ENCODE data around the gene MDC1. TPM values are rescaled to one million over a fixed set of nuclear protein-coding genes. Genes with fewer than 3 reads are reported as not detected.

The MDC1 gene
- total RNA-seq, 1 donor from 2014 or later = 25.2 TPM

- peak; percentile 61 for DNase-seq (ENCODE audit: low read depth)
- Mint-ChIP-seq H3K4me1 (ENCODE audit: low read depth, unreplicated experiment) (peaks cover 32% of the 10 kb centered on the region), H3K4me3 (ENCODE audit: unreplicated experiment) (peak within 1 kb of the TSS; percentile 89), H3K36me3 (ENCODE audit: low read depth, unreplicated experiment) (peaks cover 7% of the 10 kb centered on the region), H3K27me3 (ENCODE audit: low read depth, unreplicated experiment) (no peaks in the 10 kb centered on the region), H3K9me3 (ENCODE audit: unreplicated experiment) (peaks cover 2% of the 10 kb centered on the region), H3K27ac (ENCODE audit: unreplicated experiment) (peak within 1 kb of the TSS; percentile 92)
- Histone ChIP-seq H3K9me3 (ENCODE audit: insufficient read depth, low read depth, low read length) (no peaks in the 10 kb centered on the region), H2AFZ (ENCODE audit: low read depth, low read length) (peak within 1 kb of the TSS; percentile 92), H4K20me1 (ENCODE audit: insufficient read depth, low read length) (peaks cover 8% of the 10 kb centered on the region), H3K9ac (ENCODE audit: low read length) (peak within 1 kb of the TSS; percentile 83), H3K27me3 (ENCODE audit: insufficient read depth, low read length) (no peaks in the 10 kb centered on the region), H3K36me3 (ENCODE audit: insufficient read depth, low read length) (no peaks in the 10 kb centered on the region), H3K4me2 (ENCODE audit: low read length) (peak within 1 kb of the TSS; percentile 100), H3K79me2 (ENCODE audit: insufficient read depth, low read length) (peaks cover 44% of the 10 kb centered on the region), H3K4me3 (ENCODE audit: insufficient read depth, low read depth, low read length) (peak within 1 kb of the TSS; percentile 77), H3K4me1 (ENCODE audit: insufficient read depth, low read length) (peaks cover 34% of the 10 kb centered on the region), H3K27ac (ENCODE audit: low read depth, low read length) (peak within 1 kb of the TSS; percentile 86)
- no peak for FAIRE-seq
- TF ChIP-seq EZH2 (IDR thresholded peaks at IDR 0.05; ENCODE audit: insufficient read depth, low read length) (no peak), CTCF (IDR thresholded peaks at IDR 0.05; ENCODE audit: insufficient read depth, low read depth, low read length) (no peak)
These were observed 26.5 kb downstream of the MDC1 start, which contains the start of gene NRM for GRCh38 chr6:30690403-30691207. Gene NRM, minus strand, starts transcription at chr6:30690984. Its CDS starts 10 bp downstream, at chr6:30690974.

- H3K27ac ChIP-seq (ENCODE audit: low read depth, low read length) = peak overlapping the region; percentile 86
- H3K4me1 Mint-ChIP-seq (ENCODE audit: low read depth, unreplicated experiment) = peaks cover 37% of the 10 kb centered on the region
These were observed 27.1 kb downstream of the MDC1 start for GRCh38 chr6:30689985-30690384.

More at GRCh38 chr6:30689985-30690384, 27.1 kb downstream of the MDC1 start:
- peaks cover 14% of the 10 kb centered on the region for H4K20me1 ChIP-seq (ENCODE audit: insufficient read depth, low read length)
- DNase-seq (ENCODE audit: low read depth) = no peak
- H3K9ac ChIP-seq (ENCODE audit: low read length) = peak overlapping the region; percentile 83
- H3K4me1 ChIP-seq (ENCODE audit: insufficient read depth, low read length) = peaks cover 35% of the 10 kb centered on the region
- FAIRE-seq = no peak
- Mint-ChIP-seq H3K27me3 (ENCODE audit: low read depth, unreplicated experiment) (no peaks in the 10 kb centered on the region), H3K9me3 (ENCODE audit: unreplicated experiment) (peaks cover 2% of the 10 kb centered on the region), H3K36me3 (ENCODE audit: low read depth, unreplicated experiment) (peaks cover 9% of the 10 kb centered on the region), H3K4me3 (ENCODE audit: unreplicated experiment) (peak overlapping the region; percentile 89), H3K27ac (ENCODE audit: unreplicated experiment) (peak overlapping the region; percentile 92)
- peak overlapping the region; percentile 100 for H3K4me2 ChIP-seq (ENCODE audit: low read length)
- H2AFZ ChIP-seq (ENCODE audit: low read depth, low read length) = no peak overlapping the region
- peaks cover 50% of the 10 kb centered on the region for H3K79me2 ChIP-seq (ENCODE audit: insufficient read depth, low read length)
- peak overlapping the region; percentile 77 for H3K4me3 ChIP-seq (ENCODE audit: insufficient read depth, low read depth, low read length)
- no peaks in the 10 kb centered on the region for H3K36me3 ChIP-seq (ENCODE audit: insufficient read depth, low read length)
- TF ChIP-seq CTCF (IDR thresholded peaks at IDR 0.05; ENCODE audit: insufficient read depth, low read depth, low read length) (no peak), EZH2 (IDR thresholded peaks at IDR 0.05; ENCODE audit: insufficient read depth, low read length) (no peak)
- no peaks in the 10 kb centered on the region for H3K27me3 ChIP-seq (ENCODE audit: insufficient read depth, low read length)
- no peaks in the 10 kb centered on the region for H3K9me3 ChIP-seq (ENCODE audit: insufficient read depth, low read depth, low read length)

All from astrocyte (in vitro differentiated cells and primary cell).